ENCODE data around the gene CLMN.

CLMN gene

GRCh38 chr14:95252219-95252618 lies 67.5 kb downstream of the CLMN start:
- DNase-seq: no peak
- intact Hi-C loops (cut with DNase I): no loop called here

- DNase-seq: no peak
- intact Hi-C loops (cut with DNase I): no loop called here
Observed at GRCh38 chr14:95250936-95251335, 68.8 kb downstream of the CLMN start.

- intact Hi-C loops (cut with DNase I): no loop called here
- DNase-seq: no peak
Observed at GRCh38 chr14:95250140-95250769, 69.5 kb downstream of the CLMN start.

GRCh38 chr14:95248432-95248831 lies 71.3 kb downstream of the CLMN start:
- intact Hi-C loops (cut with DNase I): no loop called here
- DNase-seq: no peak

- intact Hi-C loops (cut with DNase I): no loop called here
- DNase-seq: no peak
Observed at GRCh38 chr14:95246870-95247269, 72.8 kb downstream of the CLMN start.

GRCh38 chr14:95245334-95245733 lies 74.4 kb downstream of the CLMN start:
- DNase-seq: no peak
- intact Hi-C loops (cut with DNase I): no loop called here

GRCh38 chr14:95244587-95244986 lies 75.1 kb downstream of the CLMN start:
- intact Hi-C loops (cut with DNase I): no loop called here
- no peak for DNase-seq

GRCh38 chr14:95242870-95243269 lies 76.8 kb downstream of the CLMN start:
- intact Hi-C loops (cut with DNase I): no loop called here
- no peak for DNase-seq

- intact Hi-C loops (cut with DNase I): no loop called here
- DNase-seq: peak in 1 of 10 donors; percentile 24
Observed at GRCh38 chr14:95240859-95241813, 78.6 kb downstream of the CLMN start.

GRCh38 chr14:95238487-95239298 lies 81.0 kb downstream of the CLMN start:
- intact Hi-C loops (cut with DNase I): no loop called here

GRCh38 chr14:95237958-95238340 lies 81.8 kb downstream of the CLMN start:
- intact Hi-C loops (cut with DNase I): no loop called here
- peak in 1 of 10 donors; percentile 72 for DNase-seq

More at GRCh38 chr14:95238487-95239298, 81.0 kb downstream of the CLMN start:
- DNase-seq: no peak

GRCh38 chr14:95237121-95237957 lies 82.4 kb downstream of the CLMN start:
- peak in 1 of 10 donors; percentile 37 for DNase-seq
- intact Hi-C loops (cut with DNase I): no loop called here

GRCh38 chr14:95236221-95236620 lies 83.5 kb downstream of the CLMN start:
- intact Hi-C loops (cut with DNase I): no loop called here
- no peak for DNase-seq

GRCh38 chr14:95235767-95236166 lies 83.9 kb downstream of the CLMN start:
- DNase-seq: no peak
- intact Hi-C loops (cut with DNase I): no loop called here

- DNase-seq: no peak
- intact Hi-C loops (cut with DNase I): no loop called here
Observed at GRCh38 chr14:95235351-95235750, 84.4 kb downstream of the CLMN start.

GRCh38 chr14:95234426-95234825 lies 85.3 kb downstream of the CLMN start:
- DNase-seq: no peak
- intact Hi-C loops (cut with DNase I): no loop called here

GRCh38 chr14:95233702-95234241 lies 85.9 kb downstream of the CLMN start:
- no peak for DNase-seq

GRCh38 chr14:95232894-95233584 lies 86.7 kb downstream of the CLMN start:
- intact Hi-C loops (cut with DNase I): no loop called here
- DNase-seq: no peak

More at GRCh38 chr14:95233702-95234241, 85.9 kb downstream of the CLMN start:
- intact Hi-C loops (cut with DNase I): no loop called here

GRCh38 chr14:95231966-95232633 lies 87.6 kb downstream of the CLMN start:
- no peak for DNase-seq
- intact Hi-C loops (cut with DNase I): no loop called here
